Ovary (tissue), 9 donors: Measurements from ENCODE around the gene RGS12. TPM values are rescaled to one million over a fixed set of nuclear protein-coding genes. Genes with fewer than 3 reads are reported as not detected.
A peak's percentile ranks its signal among the peaks of the same experiment; 100 is the strongest.

Source experiments
- DNase-seq, 5 donors: peaks; one replicate each; pipeline ENCODE4 v3.0.0-alpha.2; 2019 to 2020
- H3K27ac ChIP-seq, 2 donors: fragments of 200-600 bp; one replicate each; pipeline versions ENCODE4 v1.5.1 to v1.8.0; 2019 to 2022
- H3K27me3 ChIP-seq: fragments of 200-600 bp; one replicate; pipeline ENCODE4 v1.8.0; 2022
- H3K36me3 ChIP-seq: fragments of 200-600 bp; sonication (generic); one replicate; pipeline ENCODE4 v1.5.1; 2019
- H3K4me1 ChIP-seq: one replicate; pipeline ENCODE4 v1.8.1; 2013; ENCODE audit warnings: mild to moderate bottlenecking, moderate library complexity; ENCODE audit not compliant: insufficient read depth
- H3K4me3 ChIP-seq: fragments of 200-600 bp; sonication (generic); one replicate; pipeline ENCODE4 v1.5.1; 2017
- H3K9me3 ChIP-seq, 2 donors: fragments of 200-600 bp in 1 of 2; sonication (generic) in 1 of 2; one replicate each; pipeline versions ENCODE4 v1.5.1 to v1.8.1; 2013 to 2019; ENCODE audit warnings: mild to moderate bottlenecking in 1 of 2, moderate library complexity in 1 of 2
- CTCF ChIP-seq, 3 donors: fragments of 450-650 bp in 2 of 3; fragments of 200-600 bp in 1 of 3; IDR thresholded peaks; one replicate each; pipeline versions ENCODE4 v1.5.1 to v1.8.0; 2016 to 2022; ENCODE audit warnings: antibody characterized with exemption in 3 of 3, mild to moderate bottlenecking in 1 of 3
- EP300 ChIP-seq: sonication (generic); formaldehyde crosslinking; IDR thresholded peaks from one replicate; pipeline ENCODE4 v1.6.1; 2017; ENCODE audit warnings: antibody characterized with exemption
- POLR2A ChIP-seq: fragments of 450-650 bp; IDR thresholded peaks from one replicate; pipeline ENCODE4 v1.6.1; 2017; ENCODE audit warnings: antibody characterized with exemption, mild to moderate bottlenecking, moderate library complexity
- WGBS, 3 donors: extraction: QIAGEN DNeasy Blood & Tissue Kit in 1 of 3; methylation state at CpG; one replicate each; pipeline versions ENCODE4 v1.1.5 to v1.1.7; 2013 to 2017; 5-methylcytosine and 5-hydroxymethylcytosine counted together
- intact Hi-C, 4 donors: fragments of 100-400 bp; cut with DNase I; formaldehyde crosslinking; loops; one replicate each; pipeline versions ENCODE4 v1.11.0 to v1.15.1; 2022 to 2023
- polyA plus RNA-seq, 2 donors: library from polyadenylated mRNA; stranded (reverse); fragments of 200-250 nt in 1 of 2; fragments of 350-450 nt in 1 of 2; fragmentation: Illumina TruSeq in 1 of 2; extraction: RNeasy Lipid Tissue Mini Kit (QIAGEN cat#74804) in 1 of 2; gene quantifications; one replicate each; pipeline ENCODE4 v1.2.3, GENCODE V29; 2013 to 2014
- total RNA-seq, 7 donors: library from RNA; depleted of rRNA in 2 of 7; stranded (reverse); fragments of >200 nt in 2 of 7; fragmentation: NEBNext Ultra II Directional in 3 of 7; extraction: Animal tissue kit (Norgen Biotek cat#: 25700) in 3 of 7; gene quantifications; one replicate each; pipeline versions ENCODE4 v1.1.0 to v1.2.4, GENCODE V29; 2016 to 2023
- donor health status: DM: no; HTN: no; CAD: no; lungs with moderate emphysema.
- donor health status: DM: no; HTN: no; CAD: no.
- donor health status: Bipolar disorder and iron deficiency.
- donor health status: DM: yes; HTN: yes; CAD: no.
- donor health status: DM: no; HTN: no; CAD: no.
- donor health status: DM: yes; HTN: yes; CAD: no.

RGS12 gene
- total and polyA plus RNA-seq, 9 donors, result 11.4 to 50.7 (median 30.9) TPM

DNA sequence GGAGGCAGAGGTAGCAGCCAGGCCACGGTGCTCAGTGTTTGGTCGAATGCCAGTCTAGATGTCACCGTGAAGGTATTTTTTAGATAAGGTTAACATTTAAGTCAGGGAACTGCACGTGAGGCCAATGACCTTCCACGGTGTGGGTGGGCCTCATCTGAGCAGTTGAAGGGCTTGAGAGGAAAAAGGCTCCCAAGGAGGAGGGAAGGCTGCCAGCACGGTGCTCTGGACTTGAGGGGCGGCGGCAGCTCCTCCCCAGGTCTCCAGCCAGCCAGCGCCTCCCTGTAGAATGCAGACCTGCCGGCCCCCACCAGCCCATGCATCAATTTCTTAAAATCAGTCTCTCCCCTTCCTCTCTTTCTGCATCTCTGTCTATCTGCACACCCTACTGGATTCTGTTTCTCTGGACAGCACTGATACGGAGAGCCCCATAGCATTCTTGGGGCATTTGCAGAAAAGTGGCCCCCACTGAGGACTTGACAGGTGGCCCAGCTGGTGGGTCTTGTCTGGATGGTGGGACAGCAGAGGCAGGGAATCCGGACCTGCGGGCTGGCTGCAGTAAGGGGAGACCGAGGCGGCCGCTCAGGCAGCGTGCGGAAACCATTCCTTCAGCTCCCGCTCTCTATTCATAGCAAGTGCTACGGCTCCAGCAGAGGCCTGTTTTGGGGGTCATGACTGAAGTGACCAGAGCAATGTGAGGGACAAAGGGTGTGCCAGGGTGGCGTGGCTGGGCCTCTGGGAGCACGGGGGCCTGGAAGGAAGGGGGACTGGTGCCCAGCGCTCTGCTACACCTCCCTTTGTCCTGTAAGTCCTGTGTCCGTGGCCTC lies 7.9 kb upstream of the RGS12 start:
- Histone ChIP-seq H3K27me3 (no peaks in the 10 kb centered on the region), H3K9me3 (no peaks in the 10 kb centered on the region), H3K4me3 (no peak overlapping the region), H3K36me3 (no peaks in the 10 kb centered on the region), H3K4me1 (peaks cover 2% of the 10 kb centered on the region), H3K27ac (no peak overlapping the region)
- TF ChIP-seq POLR2A (no peak), EP300 (no peak), CTCF (IDR thresholded peaks at IDR 0.05) (no peak)
- 73 to 77% (median 77%) methylated on average over 24 of the region's 24 CpGs for WGBS, 3 donors
- DNase-seq, result peak in 1 of 5 donors; percentile 11
- intact Hi-C loops, result no loop called here

GRCh38 chr4:3285558-3286334 lies 7.1 kb upstream of the RGS12 start:
- 70 to 76% (median 70%) methylated on average over 26 to 38 of the region's 38 CpGs for WGBS, 3 donors
- Histone ChIP-seq H3K4me1 (peaks cover 2% of the 10 kb centered on the region), H3K4me3 (no peak overlapping the region), H3K27me3 (no peaks in the 10 kb centered on the region), H3K36me3 (no peaks in the 10 kb centered on the region), H3K9me3 (no peaks in the 10 kb centered on the region), H3K27ac (no peak overlapping the region)
- intact Hi-C loops, result no loop called here
- DNase-seq, result peak in 2 of 5 donors; percentile 14 to 31
- no peak for TF ChIP-seq EP300
- TF ChIP-seq POLR2A, result no peak
- no peak for TF ChIP-seq CTCF (IDR thresholded peaks at IDR 0.05)

- peaks cover 5% of the 10 kb centered on the region for H3K4me1 ChIP-seq
- 41 to 56% (median 50%) methylated on average over 31 to 32 of the region's 32 CpGs for WGBS, 3 donors
- peak in 2 of 5 donors; percentile 12 to 29 for DNase-seq
- H3K27me3 ChIP-seq, result no peaks in the 10 kb centered on the region
- H3K9me3 ChIP-seq, result no peaks in the 10 kb centered on the region
- H3K4me3 ChIP-seq, result no peak overlapping the region
- intact Hi-C loops, result no loop called here
- TF ChIP-seq CTCF (IDR thresholded peaks at IDR 0.05), result no peak
- no peak for TF ChIP-seq EP300
- TF ChIP-seq POLR2A, result no peak
- H3K27ac ChIP-seq, result no peak overlapping the region
- H3K36me3 ChIP-seq, result no peaks in the 10 kb centered on the region
Observed at GRCh38 chr4:3286335-3287175, 6.3 kb upstream of the RGS12 start.

DNA sequence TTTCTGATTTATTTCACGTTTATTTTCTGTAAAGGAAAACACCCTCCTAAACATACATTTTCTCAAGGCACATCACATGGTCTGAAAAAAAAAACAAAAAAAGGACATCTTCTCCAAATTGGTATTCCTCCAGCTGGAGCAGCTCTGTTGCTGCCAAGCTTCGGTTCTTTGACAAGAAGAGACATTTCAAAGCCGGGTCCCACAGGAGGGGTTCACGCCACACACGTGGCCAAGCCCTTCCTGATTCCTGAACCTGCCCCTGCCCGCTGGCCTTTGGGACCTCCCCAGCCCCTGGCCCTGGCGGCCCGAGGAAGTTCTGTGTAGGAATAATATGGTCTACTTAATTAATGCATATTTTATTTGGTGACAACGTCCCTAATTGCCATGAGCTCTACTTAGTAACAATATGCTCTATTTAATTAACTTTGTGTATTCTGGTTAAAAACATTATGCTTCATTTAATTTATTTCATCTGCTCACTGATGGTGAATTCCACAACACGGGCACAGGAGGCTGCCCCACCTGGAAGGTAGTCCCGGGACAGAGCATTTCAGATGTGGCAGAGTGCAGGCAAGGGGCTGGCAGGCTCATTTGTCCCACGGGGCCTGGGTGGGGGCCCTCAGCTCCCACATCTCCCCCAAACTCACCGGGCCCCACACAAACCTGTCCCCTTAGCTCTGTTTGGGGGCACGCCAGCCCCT lies 5.4 kb upstream of the RGS12 start:
- intact Hi-C loops, result no loop called here
- Histone ChIP-seq H3K36me3 (no peaks in the 10 kb centered on the region), H3K27me3 (no peaks in the 10 kb centered on the region), H3K4me1 (peaks cover 5% of the 10 kb centered on the region), H3K9me3 (no peaks in the 10 kb centered on the region), H3K4me3 (no peak overlapping the region), H3K27ac (no peak overlapping the region)
- DNase-seq, result peak in 1 of 5 donors; percentile 30
- no peak for TF ChIP-seq POLR2A
- TF ChIP-seq CTCF (IDR thresholded peaks at IDR 0.05), result no peak
- no peak for TF ChIP-seq EP300
- 25 to 36% (median 28%) methylated on average over 14 of the region's 14 CpGs for WGBS, 3 donors
